Ecto neural progenitor cell (in vitro differentiated cells): ENCODE results near the gene SOX13.
"Not testable (repeated sequence)": the region's sequence is repeated elsewhere in the genome, so short reads cannot be mapped to it uniquely, and the experiment has no call there.

Experiments
- DNase-seq: peaks from one replicate; pipeline ENCODE4 v3.0.0-alpha.2; 2018; ENCODE audit warnings: low spot score

The SOX13 gene

GRCh38 chr1:204087893-204088528, 15.1 kb downstream of the SOX13 start:
- no peak for DNase-seq

DNA sequence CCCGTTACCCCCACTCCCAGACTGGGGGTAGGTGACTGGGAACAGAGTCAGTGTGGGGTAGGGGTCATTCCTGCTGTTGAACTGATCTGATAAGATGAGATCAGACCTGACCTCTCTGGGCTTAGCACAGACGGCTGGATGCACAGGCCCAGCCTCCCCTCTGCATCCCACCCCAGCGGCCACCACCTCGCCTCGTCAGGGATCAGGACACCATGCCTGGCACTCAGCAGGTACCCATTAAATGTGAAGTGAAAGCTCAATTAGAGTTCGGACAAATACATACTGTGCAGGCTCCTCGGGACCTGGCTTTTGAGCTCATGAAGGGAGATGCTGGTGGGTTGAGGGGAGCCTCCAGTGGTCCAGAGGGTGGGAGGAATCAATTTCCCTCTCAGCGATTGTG, 15.7 kb downstream of the SOX13 start:
- no peak for DNase-seq

- DNase-seq, result no peak
These were observed 16.3 kb downstream of the SOX13 start for GRCh38 chr1:204089044-204089751.

DNA sequence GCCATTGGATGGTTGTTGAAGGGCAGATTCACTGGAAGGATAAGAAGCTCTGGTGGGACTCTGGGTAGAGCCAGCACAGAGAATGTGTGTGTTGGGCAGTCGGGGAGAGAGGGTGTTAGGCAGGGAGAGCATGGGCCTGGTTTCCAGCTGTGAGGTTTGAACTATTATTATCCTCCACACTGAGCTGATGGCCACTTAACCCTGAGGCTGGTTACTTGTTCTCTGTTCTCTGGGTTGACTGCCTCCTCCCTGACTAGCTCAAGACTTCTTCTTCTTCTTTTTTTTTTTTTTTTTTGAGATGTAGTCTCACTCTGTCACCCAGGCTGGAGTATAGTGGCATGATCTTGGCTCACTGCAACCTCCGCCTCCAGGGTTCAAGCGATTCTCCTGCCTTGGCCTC, 17.2 kb downstream of the SOX13 start:
- DNase-seq, result not testable (repeated sequence)

- DNase-seq, result no peak
These were observed 18.2 kb downstream of the SOX13 start for GRCh38 chr1:204091066-204091465.

GRCh38 chr1:204091787-204092312, 18.9 kb downstream of the SOX13 start:
- DNase-seq, result no peak

DNA sequence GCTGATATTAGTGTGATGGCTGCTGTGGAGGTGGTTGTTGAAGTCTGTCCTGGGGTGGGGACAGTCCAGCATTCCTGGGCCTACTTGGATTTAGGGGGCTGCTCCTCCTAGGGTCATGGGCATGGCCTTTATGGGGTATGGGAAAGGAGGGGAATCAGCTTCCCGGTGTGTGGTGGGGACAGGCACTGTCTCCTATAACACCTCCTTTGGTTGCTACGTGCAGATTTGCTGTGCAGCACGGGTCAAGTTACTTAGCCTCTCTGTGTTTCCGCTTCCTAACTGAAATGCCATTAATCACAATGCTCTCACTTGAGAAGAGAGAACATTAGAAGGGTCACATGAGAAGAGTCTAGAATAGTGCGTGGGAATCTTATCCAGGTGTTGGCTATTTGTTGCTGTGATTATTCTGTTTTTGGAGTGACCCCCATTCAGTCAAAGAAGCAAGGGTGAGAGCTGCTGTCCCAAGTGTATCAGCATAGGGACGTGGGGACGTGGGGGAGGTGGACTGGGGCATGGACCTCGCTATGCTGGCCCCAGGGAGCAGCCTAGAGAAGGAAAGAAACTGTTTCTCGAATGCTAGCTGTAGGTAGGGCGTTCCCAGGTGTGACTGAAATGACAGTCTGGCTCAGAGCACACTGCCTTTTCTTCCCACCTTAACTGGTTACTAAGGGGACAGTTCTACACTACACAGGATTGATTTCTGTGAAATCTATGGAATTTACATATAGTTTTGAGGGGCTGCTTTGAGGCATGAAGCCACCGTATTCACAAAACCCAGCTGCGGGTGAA, 19.9 kb downstream of the SOX13 start:
- DNase-seq, result no peak

GRCh38 chr1:204093421-204093717, 20.5 kb downstream of the SOX13 start:
- no peak for DNase-seq

- no peak for DNase-seq
These were observed 20.9 kb downstream of the SOX13 start for GRCh38 chr1:204093781-204094180.

DNA sequence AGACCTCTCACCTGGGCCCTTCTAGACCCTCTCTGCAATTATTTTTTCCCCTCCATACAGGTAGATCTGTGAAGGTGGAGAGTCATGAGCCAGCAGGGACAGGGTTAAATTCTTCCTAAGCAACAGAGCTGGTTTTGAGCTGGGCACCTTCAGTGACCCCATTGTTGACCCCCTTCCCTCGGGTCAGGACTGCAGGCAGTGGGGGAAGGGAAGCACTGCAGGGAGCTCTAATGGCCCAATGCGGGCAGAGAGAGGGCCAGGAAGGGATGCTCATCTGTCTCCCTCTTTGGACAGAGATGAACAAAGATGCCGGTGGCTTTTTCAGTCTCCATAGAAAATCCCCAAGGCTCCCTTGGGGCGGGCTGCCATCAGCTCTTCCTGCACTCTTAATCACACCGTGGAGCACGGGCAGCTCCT, 21.4 kb downstream of the SOX13 start:
- peak; percentile 85 for DNase-seq

GRCh38 chr1:204094856-204095634, 22.1 kb downstream of the SOX13 start:
- no peak for DNase-seq

DNA sequence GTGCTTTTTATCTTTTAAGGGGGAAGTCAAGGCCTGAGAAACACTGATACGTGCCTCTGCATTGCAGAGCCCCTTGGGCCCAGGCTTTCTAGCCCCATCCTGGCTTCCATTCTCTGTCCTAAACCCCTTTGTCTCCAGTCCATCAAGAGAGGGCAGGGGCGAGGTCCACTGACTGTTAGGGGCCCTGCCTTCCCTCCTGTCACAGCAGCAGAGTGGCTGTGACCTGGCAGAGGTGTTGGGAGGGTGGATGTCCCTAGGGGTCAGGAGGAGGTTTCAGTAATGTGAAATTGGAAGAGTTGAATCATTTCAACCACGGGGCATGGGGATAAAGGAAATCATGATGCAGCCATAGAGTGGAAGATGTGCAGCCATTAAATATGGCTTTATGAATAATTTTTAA, 24.0 kb downstream of the SOX13 start:
- DNase-seq, result no peak

DNA sequence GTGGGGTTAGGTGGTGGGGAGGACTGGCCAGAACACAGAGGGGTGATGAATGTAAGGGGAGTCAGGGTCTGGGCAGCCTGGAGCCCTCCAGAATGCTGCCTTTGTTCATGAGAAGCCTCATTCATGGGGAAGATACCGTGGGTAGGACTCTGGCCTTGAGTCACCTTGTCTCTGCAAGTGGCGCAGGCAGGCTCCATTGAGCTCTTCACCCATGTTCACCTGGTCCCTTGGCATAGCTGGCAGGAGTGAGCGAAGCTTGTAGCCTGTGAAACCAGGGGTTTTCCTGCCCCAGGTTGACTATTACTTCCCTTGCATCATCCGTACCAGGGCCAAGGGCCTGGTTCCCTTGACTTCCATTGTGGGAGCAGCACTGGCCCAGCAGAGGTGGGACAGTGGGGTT, 25.8 kb downstream of the SOX13 start:
- DNase-seq, result no peak

DNA sequence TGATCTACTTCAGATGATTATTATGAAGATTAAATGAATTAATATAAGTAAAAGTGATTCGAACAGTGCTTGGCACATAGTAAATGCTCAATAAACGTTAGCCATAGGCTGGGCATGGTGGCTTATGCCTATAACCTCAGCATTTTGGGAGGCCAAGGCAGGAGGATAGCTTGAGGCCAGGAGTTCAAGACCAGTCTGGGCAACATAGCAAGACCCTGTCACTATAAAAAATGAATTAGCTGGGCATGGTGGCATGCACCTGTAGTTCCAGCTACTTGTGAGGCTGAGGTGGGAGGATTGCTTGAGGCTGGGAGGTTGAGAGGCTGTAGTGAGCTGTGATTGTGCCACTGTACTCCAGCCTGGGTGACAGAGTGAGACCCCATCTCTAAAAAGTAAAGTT, 26.8 kb downstream of the SOX13 start:
- DNase-seq, result not testable (repeated sequence)

DNA sequence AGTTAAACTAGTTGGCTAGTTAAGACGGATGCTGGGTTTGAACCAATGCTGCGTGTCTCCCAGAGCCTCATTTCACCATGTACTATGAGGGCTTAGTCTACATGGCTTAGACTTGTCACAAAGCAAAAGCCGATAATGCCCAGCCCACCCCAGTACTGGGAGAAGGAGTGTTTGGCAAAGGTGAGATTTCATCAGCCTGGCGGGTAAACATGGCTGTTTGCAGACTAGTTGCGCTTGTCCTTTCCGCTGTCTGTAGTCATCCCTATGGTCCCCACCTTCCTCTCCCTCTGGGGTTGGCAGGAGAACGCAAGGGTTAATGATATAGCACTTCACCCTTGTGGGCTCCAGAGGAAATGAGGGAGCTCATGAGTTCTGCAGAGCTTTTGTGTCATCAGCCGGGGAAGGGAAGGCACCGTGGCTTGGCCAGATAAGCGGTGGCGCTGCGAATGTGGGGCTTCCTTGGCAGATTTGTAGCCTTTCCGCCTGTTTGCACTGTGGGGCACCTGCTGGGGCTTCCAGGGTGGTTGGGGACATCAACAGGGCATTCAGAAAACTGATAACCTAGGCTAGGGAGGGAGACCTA, 29.2 kb downstream of the SOX13 start:
- no peak for DNase-seq

- no peak for DNase-seq
These were observed 30.0 kb downstream of the SOX13 start for GRCh38 chr1:204102739-204103430.

DNA sequence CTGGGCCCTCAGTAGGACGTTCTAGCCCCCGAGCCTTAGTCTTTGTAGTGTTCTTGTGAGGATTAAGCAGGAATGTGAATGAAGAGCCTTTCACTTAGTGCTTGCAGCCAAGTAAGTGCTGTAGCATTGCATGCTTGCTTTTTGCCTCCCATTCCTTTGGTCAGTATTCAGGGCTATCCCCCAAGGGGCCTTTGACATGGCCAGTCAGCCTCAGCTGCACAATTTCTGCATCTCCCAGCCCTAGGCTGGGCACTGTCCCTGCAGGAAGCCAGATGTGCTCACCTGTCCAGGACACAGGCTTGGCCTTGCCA, 30.5 kb downstream of the SOX13 start:
- DNase-seq, result no peak

- DNase-seq, result no peak
These were observed 31.6 kb downstream of the SOX13 start for GRCh38 chr1:204104331-204105130.

DNA sequence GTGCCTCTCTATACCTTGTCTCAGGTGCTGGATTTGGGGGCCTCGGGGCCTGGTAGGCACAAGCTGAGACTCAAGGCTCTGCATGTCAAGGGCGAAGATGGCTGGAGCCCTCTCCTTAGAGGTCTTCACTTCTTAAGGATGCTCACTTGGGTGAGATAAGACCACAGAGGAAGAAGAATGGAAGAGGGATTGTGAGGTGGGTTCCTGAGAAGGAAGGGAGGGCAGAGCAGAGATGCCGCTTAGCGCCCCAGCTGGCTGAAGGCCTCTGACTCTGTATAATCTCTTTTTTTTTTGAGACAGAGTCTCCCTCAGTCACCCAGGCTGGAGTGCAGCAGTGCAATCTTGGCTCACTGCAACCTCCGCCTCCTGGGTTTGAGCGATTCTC, 32.2 kb downstream of the SOX13 start:
- no peak for DNase-seq

DNA sequence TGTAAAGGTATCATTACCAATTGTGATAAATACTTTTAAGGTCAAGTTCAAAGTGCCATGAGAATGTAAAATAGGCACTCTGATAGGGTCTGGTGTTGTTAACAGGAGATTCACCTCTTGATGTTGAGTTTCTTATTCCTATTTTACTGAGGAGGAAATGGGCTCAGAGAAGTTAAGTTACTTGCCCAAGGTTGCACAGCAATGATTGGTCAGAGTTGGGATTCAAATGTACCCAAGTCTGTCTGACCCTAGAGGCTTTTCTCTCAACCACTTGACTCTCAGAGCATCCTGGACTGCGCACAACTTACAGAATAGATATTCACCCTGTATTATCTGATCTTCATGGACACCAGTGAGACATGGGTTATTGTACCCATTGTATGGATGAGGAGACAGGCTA, 33.9 kb downstream of the SOX13 start:
- DNase-seq, result no peak

DNA sequence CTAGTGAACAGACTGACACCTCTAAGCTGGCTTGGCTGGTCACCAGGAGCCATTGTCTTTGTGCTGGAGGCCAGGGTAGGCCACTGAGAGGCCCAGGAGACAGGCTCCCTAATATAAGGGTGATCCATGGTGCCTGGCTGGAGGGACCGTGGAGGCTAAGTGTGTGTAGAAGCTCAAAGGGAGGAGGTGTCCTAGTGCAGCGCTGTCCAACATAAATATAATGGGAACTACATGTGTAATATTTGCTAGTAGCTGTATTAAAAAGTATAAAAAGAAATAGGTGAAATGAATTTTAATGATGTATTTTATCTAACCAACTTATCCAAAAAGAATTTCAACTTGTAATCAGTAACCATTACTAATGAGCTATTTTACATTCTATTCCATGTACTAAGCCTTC, 35.0 kb downstream of the SOX13 start:
- no peak for DNase-seq
